ENCODE measurements around the gene HNF1B. TPM values are rescaled to one million over a fixed set of nuclear protein-coding genes. Genes with fewer than 3 reads are reported as not detected.

The HNF1B gene
- total RNA-seq, result not detected in 2 replicates

DNA sequence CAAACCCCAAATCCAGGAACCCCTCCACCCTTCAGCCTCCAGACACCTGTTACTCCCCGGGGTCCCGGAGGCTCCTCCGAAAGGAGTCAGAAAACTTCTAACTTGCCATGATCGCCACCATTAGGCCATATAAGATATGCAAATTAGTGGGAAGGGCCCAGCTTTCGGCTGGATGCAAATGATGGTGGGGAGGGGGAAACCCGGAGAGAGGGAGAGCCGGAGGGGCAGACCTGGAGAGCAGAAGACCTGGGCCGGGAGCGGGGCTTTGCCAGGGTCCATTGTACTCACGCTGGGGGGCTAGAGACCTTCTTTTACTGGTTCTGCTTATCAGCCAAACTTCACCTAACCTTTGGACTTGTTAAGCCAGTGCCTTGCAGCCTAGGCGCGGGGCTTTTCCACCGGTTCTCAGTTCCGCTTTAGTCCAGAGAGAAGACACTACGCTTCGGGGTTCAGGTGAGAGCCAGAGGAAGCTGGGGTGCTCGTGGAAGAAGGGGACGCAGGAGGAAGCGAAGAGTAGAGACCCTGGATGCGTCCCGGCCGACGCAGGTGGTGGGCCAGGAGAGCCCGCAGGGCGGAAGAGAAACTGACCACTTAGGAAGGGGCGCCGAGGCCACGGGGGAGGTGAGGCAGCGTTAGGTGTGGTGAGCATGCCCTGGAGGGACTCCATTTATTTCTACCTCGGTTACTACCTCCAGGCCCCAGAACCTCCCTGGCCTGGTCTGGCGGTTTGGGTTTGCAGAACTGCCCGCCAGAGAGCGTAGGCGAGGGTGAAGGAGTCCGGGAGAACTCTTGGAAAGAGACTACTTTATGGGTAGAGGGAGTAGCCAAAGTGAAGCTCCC, at the start of gene HNF1B:
Gene HNF1B, minus strand, starts transcription at position 99 of the 840 bp plus-strand sequence. CDS start 175 bp downstream, outside the sequence.

GRCh38 chr17:37643118-37643766, 101.6 kb downstream of the HNF1B start, which contains the start of gene DDX52:
Gene DDX52 (minus strand): TSS chr17:37643446. CDS start chr17:37643420, 26 bp downstream.

Other genes with a start within 250 kb of the HNF1B start
- 13.3 and 18.7 TPM in 2 replicates for gene SYNRG, start 135.6 kb downstream of the HNF1B start, total RNA-seq
- 20.3 and 27.2 TPM in 2 replicates for gene DDX52, start 101.6 kb downstream of the HNF1B start, total RNA-seq
- gene TBC1D3K, start 179.4 kb upstream of the HNF1B start, total RNA-seq, result not detected in 2 replicates
- gene TBC1D3L, start 244.0 kb upstream of the HNF1B start, total RNA-seq, result 2.4 TPM in 1 of 2 replicates, not detected in the other